HG03280 (cell line): ENCODE measurements around the gene MEGF11.
"Not testable (repeated sequence)": the region's sequence is repeated elsewhere in the genome, so short reads cannot be mapped to it uniquely, and the experiment has no call there.

Source experiments
- ATAC-seq: cut with Tn5 transposase; IDR thresholded peaks from one replicate; pipeline ENCODE4 v1.9.1; 2021; ENCODE audit warnings: mild to moderate bottlenecking, moderate library complexity; ENCODE audit not compliant: unreplicated experiment

Gene MEGF11

DNA sequence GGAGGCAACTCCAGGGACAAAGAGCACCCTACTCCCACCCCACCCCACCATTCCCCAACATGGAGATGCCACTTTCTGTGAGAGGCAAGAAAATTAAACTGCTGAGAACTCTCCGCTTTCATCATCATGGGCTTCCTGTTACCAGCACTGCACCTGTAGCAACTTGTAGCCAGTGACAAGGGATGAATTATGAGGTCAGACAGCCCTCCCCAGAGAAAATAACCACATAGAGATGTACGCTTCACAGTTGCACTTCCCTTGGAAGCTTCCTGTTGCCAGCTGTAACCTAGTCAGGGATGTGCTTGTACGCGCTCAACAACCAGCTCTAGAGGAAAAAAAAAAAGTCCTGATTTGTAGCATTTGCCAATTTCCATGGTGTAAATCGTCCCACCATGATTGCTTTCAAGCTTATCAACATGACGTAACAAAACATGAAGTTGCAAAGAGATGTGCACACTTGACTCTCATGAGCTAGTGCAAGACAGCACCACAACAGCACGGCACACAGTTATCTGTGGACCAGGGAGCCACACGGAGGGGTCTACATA is 238.8 kb downstream of the MEGF11 start:
- ATAC-seq: no peak

DNA sequence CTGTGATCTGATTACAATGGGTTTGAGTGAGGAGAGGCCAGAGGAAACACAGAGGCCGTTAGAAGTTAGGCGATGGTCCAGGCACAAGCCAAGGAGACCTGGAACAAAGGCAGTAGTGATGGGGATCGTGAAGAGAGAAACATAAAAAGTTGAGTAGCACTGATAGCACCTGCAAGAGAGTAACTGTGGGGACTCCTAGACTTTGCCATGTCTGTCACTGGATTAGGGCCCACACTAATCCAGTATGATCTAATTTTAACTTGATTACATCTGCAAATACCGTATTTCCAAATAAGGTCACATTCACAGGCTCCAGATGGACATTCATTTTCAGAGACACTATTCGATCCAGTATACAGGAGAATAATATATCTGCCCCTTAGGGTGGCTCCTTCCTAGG is 239.5 kb downstream of the MEGF11 start:
- no peak for ATAC-seq

DNA sequence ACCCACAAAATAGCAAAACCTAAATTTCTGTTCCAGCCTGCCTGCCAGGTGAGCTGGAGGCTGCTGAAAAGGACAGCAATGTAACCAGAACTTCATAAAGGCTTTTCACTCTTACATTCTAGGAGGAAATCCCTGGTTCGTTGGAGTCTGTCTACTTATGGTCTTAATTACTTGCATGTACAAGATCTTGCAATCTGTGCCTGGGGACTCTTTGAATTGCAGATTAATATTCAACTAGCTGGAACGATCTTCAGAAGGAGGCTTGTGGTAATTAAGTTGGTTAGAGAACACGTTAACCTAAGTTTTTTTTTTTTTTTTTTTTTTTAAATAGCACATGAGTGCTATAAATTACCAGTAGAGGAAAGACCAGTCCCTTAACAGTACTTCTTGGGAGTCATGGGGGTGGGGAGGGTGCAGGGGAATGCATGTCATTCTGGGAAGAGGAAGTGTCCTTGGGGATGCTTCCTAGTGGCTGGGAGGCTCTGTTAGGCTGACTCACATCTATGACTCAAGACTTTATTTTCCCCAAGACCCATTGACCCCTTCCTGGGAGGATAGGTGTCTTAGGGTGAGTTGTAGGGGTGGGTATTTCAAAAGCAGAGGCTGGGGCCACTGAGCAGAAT is 244.5 kb downstream of the MEGF11 start:
- ATAC-seq: no peak

DNA sequence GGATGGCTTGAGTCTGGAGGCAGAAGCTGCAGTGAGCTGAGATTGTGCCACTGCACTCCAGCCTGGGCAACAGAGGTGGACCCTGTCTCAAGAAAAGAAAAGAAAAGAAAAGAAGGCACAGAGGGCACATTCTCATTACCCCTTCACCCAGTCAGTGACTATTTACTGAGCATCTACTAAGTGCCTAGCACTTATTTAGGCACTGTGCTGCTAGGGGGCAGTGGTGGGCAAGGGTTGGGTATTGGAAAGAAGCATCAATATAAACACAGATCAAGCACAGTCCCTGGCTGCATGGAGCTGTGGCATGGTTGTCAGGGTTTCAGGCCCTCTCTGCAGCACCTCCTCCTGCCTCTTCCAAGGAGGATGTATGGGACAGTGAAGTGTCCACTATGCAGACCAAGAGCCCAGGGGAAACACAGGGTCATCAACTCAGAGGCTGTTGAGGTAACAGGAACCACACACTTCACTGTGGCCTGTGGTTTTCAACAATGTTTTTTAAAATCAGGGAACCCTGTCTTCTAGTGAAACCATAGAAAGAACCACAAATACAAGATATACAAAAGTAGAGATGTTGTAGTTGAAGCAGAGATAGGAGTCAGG is 245.8 kb downstream of the MEGF11 start:
- ATAC-seq: no peak

DNA sequence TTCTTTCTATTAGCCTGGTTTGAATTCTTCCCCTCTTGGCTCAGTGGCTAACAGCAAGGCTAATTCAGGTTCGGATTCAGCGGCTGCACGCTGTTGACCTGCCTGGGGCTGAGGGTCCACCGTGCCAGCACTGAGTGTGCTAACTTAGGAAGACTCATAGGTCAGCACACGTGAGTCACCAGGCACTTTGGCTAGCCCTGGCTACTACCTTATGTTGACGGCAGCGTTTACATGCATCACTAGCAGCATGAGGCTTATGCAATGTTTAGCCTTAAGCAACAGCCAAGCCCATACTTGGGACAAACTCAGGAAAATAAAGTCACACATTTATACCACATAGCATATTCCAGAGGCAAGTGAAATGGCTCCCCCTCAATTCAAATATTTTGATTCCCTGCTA is 246.6 kb downstream of the MEGF11 start:
- no peak for ATAC-seq

DNA sequence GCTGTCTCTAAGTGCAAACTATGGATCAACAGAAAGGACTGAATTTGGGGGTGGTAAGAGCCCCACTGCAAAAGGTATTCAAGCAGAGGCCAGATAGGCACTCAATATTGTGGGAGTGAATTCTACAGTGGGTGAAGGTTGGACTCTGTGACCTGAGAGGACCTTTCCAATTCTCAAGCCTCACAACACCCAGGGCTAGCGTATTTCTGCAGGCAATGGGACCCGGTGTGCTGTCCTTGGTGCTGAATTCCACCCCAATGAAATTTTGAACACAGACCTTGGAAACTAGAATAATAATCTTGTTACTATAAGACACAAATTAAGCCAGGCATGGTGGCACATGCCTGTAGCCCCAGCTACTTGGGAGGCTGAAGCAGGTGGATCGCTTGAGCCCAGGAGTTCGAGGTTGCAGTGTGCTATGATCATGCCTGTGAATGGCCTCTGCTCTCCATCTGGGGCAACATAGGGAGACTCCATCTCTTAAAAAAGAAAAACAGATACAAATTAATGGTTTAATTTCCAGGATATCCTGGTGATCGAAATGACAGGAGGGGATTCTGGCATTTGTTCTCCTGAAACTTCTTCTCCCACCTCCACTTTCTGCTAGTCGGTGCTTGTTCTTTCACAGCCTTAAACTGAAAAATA is 248.8 kb downstream of the MEGF11 start:
- no peak for ATAC-seq

DNA sequence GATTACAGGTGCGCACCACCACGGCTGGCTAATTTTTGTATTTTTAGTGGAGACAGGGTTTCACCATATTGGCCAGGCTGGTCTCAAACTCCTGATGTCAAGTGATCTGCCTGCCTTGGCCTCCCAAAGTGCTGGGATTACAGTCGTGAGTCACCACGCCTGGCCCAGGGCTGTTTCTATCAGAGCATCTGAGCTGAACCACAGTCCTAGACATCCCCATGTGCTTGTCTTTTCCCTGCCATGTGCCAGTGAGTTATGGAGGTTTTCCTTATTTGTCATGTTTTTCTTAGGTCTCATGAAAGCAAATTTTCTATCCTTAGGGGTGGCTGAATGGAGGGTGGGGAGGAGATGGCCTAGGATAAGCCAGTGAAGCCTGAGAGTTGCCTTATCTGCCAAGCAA is 250.4 kb downstream of the MEGF11 start:
- not testable (repeated sequence) for ATAC-seq

DNA sequence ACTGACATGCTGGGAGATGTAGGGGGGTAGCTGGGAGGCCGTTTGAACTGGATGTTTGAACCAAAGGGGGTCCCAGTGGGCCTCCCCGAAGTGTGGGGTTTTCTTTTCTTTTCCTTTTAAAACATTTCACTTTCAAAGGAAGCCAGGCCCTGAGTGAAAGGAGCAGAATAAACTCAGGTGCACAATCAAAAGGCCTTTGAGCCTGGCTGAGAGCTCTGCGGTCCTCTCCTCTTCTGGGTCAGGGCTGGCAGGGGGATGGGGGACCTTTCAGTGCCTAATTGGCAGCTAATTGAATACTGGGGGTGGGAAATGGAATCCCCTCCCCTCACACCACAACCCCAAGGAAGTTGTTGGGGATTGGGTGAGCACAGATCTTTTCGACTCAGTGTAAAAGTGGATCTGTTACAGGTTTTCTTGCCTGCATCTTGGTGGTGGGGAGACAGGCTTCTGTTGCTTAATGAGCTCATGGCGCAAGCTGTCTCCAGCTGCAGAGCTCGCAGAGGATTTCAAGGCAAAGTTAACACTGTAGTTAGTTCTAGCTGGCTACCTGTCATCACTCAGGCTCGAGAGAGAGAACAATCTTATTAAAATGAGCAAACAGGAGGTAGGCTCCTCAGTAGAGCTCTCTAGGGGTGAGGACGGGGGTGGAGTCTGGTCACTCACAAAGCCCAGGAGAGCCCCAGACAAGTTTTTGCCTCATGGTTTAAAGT is 251.7 kb downstream of the MEGF11 start:
- no peak for ATAC-seq

DNA sequence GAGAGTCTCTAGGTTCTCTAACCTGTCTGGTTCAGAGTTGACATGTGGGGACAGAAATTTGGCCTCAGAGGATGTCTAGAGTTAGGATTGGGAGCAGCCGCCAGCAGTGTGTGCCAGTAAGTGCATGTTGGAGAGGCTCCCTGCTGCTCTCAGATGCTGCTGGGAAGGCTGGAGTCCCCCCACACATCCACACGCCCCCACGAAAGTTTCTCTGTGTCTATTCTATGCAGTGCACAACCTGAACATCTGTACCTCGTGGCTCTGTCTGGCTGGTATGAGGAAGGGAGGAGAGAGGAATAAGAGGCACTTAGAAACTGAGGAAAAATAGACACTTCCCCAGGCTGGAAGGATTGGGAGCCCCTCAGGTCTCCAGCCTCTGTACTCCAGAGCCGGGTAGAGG is 252.5 kb downstream of the MEGF11 start:
- no peak for ATAC-seq

DNA sequence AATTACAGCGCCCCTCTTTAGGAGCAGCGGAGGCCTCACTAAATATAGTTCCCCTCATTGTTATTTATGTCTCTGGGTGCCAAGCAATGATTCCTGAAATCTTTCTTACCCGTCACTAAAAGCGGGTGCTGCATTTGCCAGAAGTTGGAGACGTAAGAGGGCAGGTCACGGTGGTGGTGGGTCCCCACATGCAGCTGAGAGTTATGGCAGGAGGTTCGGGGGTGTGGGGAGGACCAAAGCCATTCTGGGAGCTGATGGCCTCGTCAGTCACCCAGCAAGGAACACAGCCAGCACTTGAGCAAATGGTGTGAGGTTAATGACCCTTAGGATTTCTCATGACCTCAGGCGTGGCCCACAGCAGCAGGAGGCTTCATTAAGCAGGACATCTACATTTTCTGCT is 255.1 kb downstream of the MEGF11 start:
- no peak for ATAC-seq

DNA sequence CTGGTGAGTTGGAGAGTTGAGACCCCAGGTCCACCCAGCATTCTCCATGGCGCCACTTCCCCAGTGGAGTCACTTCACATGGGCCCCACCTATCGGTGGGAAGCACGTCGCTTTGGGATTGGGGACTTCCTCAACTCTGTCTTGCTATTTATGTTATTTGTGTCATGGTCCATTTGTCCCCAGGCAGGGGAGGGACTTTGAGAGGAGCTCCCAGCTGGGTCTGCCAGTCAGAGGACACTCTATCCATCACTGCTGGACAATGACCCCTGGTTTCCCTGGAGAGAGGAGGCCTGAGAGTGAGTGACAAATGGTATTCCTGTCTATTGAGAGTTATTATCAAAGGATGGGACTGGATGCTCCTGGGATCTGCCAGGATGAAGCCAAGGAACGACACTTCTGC is 256.6 kb downstream of the MEGF11 start:
- ATAC-seq: no peak

DNA sequence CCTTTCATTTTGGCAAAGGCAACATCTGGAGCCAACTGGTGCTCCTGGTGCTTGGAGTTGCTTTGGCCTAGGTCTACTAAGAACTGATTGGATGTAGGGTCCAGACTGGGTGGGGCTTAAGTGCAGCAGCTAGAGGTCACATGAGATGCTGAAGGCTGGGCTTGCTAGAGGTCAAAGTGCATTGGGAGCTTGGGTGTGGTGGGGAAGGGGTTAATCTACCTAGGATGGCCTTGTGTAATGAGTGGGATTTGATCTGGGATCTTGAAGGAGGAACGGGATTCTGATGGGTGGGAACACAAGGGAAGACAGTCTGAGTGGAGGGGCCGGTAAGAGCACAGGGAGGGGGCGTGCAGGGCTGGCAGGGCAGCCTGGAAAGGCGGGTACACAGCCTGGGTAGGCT is 258.7 kb downstream of the MEGF11 start:
- ATAC-seq: no peak

DNA sequence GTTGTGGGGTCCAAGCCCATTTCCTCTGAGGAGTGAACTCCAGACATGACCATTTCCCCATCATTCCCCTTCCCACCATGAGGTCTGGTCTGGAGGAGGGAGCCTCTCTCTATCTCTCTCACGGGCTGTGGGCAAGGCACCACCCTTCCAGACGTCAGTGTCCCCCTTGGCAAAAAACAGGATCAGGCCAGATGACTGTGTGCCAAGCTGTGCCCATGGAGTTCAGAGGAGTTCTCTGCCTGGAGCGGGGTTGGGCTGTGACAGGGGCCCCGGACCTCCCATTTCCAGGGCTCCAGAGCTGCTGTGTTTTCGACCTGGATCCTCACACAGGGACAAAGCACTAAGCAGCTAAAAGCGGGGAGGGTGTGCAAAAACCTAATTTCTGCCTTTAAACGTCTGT is 259.8 kb downstream of the MEGF11 start:
- ATAC-seq: no peak

DNA sequence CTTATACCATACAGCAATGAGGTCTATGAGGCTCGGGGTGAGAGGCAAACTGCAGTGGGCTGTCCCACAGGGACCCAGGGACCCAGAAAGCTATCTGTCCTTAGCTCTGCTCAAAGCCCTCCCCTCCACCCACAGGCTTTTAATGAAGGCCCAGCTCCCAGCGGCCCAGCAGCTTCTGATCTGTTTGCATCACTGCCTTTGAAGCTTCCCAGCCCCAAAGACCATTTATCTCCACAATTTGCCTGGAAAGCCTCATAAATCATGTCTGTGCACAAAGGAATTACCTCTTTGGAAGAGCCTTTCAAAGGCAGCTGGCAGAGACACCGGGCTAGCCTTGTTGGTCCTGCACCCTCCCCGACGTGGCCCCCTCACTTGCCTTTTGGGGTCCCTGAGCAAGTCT is 260.3 kb downstream of the MEGF11 start:
- ATAC-seq: no peak

DNA sequence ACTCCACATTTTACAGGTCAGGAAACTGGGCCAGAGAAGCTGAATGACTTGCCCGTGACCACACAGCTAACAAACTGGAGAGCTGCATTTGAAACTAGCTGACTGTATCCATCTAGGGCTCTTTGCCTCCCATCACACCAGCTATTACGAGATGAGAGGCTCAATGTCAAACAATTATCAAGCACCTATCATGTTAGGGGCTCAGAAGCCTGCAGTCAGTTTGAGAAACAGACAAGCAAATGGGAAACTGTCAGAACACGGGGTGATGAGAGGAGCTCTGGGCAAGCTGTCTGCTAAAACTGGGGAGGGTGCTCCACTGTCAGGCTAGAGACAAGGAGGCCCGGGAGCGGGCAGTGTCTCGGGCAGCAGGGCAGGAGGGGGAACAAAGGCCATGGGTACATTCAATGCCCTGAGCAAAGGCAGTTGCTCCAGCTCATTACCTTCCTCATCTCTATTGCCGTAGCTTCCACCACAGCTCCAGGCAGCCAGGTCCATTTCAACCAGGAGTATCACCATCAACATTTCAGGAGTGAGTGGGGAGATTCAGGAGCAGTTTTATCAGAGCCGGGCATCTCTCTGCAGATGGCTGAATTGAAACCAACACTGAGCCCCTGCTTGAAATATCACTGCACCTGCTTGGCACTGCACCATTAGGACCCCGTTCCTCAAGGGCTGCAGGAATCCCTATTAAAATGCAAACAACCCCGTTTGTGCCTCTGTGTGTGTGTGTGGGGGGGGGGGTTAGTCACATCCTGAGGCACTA is 261.6 kb downstream of the MEGF11 start:
- no peak for ATAC-seq

DNA sequence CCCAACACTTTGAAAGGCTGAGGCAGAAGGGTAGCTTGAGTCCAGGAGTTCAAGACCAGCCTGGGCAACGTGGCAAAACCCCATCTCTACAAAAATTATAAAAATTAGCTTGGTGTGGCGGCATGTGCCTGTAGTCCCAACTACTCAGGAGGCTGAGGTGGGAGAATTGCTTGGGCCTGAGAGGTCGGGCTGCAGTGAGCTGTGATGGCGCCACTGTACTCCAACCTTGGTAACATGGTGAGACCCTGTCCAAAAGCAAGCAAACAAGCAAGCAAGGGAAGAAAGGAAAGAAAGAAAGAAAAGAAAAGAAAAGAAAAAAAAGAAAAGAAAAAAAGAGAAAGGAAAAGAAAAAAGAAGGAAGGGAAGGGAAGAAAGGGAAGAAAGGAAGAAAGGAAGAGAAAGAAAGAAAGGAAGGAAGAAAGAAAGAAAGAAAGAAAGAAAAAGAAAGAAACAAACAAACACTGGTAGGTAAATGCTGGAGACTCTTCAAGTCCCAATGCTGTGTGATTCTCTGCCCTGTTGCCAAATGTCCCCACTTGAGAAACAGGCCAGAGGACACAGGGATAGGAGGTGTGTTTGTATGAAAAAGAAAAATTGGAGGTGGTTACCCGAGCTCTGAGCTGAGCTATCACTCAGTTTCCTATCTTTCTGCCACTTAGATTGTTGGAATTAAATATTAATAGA is 263.1 kb downstream of the MEGF11 start:
- no peak for ATAC-seq

DNA sequence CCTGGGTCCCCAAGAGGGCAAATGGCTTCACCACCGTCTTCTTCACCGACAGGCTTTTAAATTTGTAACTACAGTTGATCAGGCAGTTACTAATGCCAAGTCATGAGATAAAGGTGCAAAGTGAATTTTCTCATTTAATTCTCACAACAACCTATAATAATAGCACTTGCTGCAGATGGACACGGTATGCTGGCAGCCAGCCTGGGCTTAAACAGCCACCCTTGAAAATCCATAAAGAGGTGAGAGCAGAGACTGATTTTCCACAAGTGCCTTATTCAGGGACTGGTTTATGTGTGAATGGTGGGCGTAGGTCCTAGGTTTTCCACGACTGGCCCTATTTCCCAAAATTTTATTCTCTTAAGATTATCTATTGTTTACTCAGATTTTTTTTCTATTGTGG is 266.4 kb downstream of the MEGF11 start:
- no peak for ATAC-seq

DNA sequence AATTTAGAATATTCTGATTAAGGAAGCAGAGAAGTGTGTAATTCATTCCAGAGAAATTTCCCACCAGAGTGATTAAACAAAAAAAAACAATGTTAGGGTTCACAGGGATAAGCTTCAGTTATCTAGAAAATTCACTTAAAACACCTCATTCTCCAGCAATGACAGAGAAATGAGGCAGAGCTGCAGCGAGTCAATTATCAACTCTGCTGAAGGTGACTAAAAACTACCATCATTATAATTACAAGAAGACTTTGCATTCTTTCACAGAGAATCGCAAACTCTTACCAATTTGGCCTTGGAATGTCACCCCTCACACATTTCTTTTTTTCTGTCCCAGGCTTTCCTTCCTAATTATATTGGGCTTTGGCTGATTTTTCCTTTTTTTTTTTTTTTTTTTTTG is 267.1 kb downstream of the MEGF11 start:
- no peak for ATAC-seq

DNA sequence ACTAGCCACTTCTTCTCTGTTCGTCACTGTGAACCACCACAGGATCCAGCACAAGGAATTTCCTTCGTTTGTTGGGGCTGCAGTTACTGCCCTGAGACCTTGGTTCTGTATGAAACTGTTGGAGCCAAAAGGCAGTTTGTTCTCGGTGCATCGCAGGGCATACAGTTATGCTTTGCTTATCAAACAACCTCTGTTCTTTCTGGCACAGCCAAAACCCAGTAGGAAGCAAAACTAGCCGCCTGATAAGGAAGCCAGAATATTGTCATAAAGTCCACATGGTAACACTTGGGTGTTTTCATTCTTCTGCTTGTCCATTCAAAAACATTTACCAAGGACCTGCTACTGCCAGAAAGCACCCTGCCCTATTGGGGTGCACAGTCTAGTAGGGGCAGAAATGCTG is 268.2 kb downstream of the MEGF11 start:
- no peak for ATAC-seq

DNA sequence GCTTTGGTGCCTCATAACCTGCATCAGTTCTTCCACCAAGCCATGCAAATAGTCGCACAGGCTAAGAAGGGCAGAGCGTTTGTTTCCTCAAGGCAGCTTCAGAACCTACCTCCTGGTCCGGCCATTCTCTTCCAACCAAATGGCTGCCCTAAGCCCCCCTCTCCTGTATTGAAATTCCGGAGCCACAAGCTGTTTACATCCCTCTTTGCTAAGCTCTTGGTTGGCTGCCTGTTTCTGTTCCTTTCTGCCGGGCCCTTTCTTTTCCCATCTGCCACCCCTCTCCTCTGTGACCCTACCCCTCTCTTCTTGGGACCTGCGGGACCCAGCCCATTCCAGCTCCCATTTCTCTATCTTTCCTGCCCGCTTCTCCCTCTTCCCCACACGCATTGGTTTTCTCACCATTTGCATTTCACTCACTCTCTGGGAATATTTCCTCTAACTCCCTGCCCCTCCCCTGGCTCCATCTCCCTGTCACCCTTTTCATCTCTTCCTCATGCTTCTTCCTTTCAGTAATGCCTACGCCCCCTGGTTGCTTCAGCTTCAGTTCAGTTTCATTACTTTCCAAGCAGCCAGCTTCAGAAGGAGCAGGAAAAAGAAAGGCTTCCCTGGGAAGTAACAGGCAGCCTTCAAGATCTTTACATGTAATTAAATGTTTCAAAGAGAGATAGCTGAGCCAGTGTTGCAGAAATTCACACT is 270.8 kb downstream of the MEGF11 start:
- no peak for ATAC-seq
